HL-60 (cell line): ENCODE results near the gene HPCAL1.

Source experiments
- DNase-seq, 2 experiments: peaks; one replicate each; pipeline ENCODE4 v3.0.0-alpha.2; 2010 to 2020; ENCODE audit warnings: low read depth in 1 of 2, low spot score in 1 of 2
- H3K27ac ChIP-seq: fragments of 250-450 bp; sonication (Bioruptor Pico); replicated peaks from 2 replicates; pipeline ENCODE4 v1.5.1; 2020; ENCODE audit warnings: mild to moderate bottlenecking, moderate library complexity
- H3K27me3 ChIP-seq: fragments of 250-450 bp; sonication (Bioruptor Pico); 2 replicates; pipeline ENCODE4 v1.5.1; 2021; ENCODE audit warnings: mild to moderate bottlenecking, moderate library complexity; ENCODE audit not compliant: insufficient read depth, poor library complexity, severe bottlenecking
- H3K4me3 ChIP-seq: replicated peaks from 2 replicates; pipeline ENCODE4 v1.5.1; 2011; ENCODE audit warnings: mild to moderate bottlenecking, control low read depth, low read length; ENCODE audit not compliant: insufficient read depth
- CTCF ChIP-seq: IDR thresholded peaks from one replicate; pipeline ENCODE4 v1.5.1; 2011; ENCODE audit warnings: low read length, control low read depth, inconsistent platforms; ENCODE audit not compliant: insufficient read depth
- GABPA ChIP-seq: IDR thresholded peaks from 2 replicates; pipeline ENCODE4 v1.6.1; 2012; ENCODE audit warnings: low read depth
- POLR2AphosphoS5 ChIP-seq: IDR thresholded peaks from 2 replicates; pipeline ENCODE4 v1.6.1; 2012; ENCODE audit warnings: low read depth
- REST ChIP-seq: IDR thresholded peaks from 2 replicates; pipeline ENCODE4 v1.6.1; 2012; ENCODE audit warnings: low read depth; ENCODE audit not compliant: insufficient replicate concordance
- SPI1 ChIP-seq: IDR thresholded peaks from 2 replicates; pipeline ENCODE4 v1.6.1; 2012; ENCODE audit warnings: low read depth, mild to moderate bottlenecking, borderline replicate concordance

HPCAL1 gene

GRCh38 chr2:10343658-10344057 is 41.0 kb downstream of the HPCAL1 start:
- H3K27me3 ChIP-seq: no peaks in the 10 kb centered on the region
- TF ChIP-seq POLR2AphosphoS5 (no peak), GABPA (no peak), REST (no peak), SPI1 (no peak)
- DNase-seq: no peak
- no peak overlapping the region for H3K4me3 ChIP-seq
- no peak overlapping the region for H3K27ac ChIP-seq

- Histone ChIP-seq H3K4me3 (no peak overlapping the region), H3K27ac (peak overlapping the region; percentile 3; the same call in 1 of the 2 replicates), H3K27me3 (no peaks in the 10 kb centered on the region)
- TF ChIP-seq REST: no peak
- TF ChIP-seq SPI1: no peak
- no peak for TF ChIP-seq GABPA
- no peak for TF ChIP-seq CTCF
- TF ChIP-seq POLR2AphosphoS5: no peak
- peak; percentile 19 to 50 for DNase-seq
These were observed 41.7 kb downstream of the HPCAL1 start for GRCh38 chr2:10344105-10345066.

- Histone ChIP-seq H3K27ac (peak overlapping the region; percentile 3; the same call in 1 of the 2 replicates), H3K4me3 (no peak overlapping the region), H3K27me3 (no peaks in the 10 kb centered on the region)
- TF ChIP-seq REST: no peak
- no peak for TF ChIP-seq CTCF
- no peak for TF ChIP-seq GABPA
- no peak for TF ChIP-seq POLR2AphosphoS5
- TF ChIP-seq SPI1: no peak
- DNase-seq: peak in 1 of 2 experiments; percentile 23
These were observed 42.4 kb downstream of the HPCAL1 start for GRCh38 chr2:10345126-10345525.
